ENCODE measurements around the gene VPS39. TPM values are rescaled to one million over a fixed set of nuclear protein-coding genes. Genes with fewer than 3 reads are reported as not detected.
"Not testable (repeated sequence)": the region's sequence is repeated elsewhere in the genome, so short reads cannot be mapped to it uniquely, and the experiment has no call there.

Gene VPS39
- total RNA-seq, 1 donor from 2014 or later, result 81.7 TPM

DNA sequence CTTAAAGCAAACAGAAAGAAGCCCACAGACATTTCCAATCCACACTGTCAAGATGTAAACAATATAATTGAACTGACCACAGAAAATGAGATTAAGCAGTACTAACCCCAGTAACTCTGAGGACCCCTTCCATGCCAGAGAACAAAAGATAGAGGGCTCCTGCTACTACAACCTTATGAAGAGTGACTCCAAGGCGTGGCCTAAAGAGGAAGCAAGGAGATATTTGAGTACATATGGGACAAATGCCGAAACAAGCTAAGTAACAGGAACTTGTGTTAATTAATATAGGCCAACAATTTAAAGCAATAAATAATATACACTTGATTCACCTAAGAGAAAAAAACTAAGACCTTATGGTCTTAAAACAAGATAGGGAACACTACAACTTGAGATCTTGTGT lies 25.0 kb upstream of the VPS39 start:
- Mint-ChIP-seq H3K4me3 (ENCODE audit: unreplicated experiment) (no peak overlapping the region), H3K27me3 (ENCODE audit: unreplicated experiment) (no peaks in the 10 kb centered on the region), H3K4me1 (ENCODE audit: unreplicated experiment) (no peaks in the 10 kb centered on the region), H3K9me3 (ENCODE audit: unreplicated experiment) (no peaks in the 10 kb centered on the region), H3K27ac (ENCODE audit: unreplicated experiment) (no peak overlapping the region), H3K36me3 (ENCODE audit: unreplicated experiment) (peaks cover 55% of the 10 kb centered on the region)
- TF ChIP-seq, protein P1, sequence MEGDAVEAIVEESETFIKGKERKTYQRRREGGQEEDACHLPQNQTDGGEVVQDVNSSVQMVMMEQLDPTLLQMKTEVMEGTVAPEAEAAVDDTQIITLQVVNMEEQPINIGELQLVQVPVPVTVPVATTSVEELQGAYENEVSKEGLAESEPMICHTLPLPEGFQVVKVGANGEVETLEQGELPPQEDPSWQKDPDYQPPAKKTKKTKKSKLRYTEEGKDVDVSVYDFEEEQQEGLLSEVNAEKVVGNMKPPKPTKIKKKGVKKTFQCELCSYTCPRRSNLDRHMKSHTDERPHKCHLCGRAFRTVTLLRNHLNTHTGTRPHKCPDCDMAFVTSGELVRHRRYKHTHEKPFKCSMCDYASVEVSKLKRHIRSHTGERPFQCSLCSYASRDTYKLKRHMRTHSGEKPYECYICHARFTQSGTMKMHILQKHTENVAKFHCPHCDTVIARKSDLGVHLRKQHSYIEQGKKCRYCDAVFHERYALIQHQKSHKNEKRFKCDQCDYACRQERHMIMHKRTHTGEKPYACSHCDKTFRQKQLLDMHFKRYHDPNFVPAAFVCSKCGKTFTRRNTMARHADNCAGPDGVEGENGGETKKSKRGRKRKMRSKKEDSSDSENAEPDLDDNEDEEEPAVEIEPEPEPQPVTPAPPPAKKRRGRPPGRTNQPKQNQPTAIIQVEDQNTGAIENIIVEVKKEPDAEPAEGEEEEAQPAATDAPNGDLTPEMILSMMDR (IDR thresholded peaks at IDR 0.05), result no peak
- DNase-seq (ENCODE audit: extremely low spot score, unreplicated experiment), result no peak

DNA sequence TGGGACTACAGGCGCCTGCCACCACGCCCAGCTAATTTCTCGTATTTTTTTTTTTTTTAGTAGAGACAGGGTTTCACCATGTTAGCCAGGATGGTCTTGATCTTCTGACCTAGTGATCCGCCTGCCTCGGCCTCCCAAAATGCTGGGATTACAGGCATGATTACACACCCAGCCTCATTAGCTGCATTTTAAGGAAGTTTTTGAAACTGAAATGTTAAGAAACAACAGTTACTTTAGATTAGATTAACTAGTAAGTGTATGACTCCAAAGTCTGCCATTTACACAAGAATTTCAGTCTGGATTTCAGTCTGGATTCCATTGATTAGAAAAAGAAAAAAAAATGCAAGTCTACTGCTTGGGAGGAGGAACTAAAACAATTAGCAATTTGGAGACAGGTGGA lies 24.5 kb upstream of the VPS39 start:
- Mint-ChIP-seq H3K9me3 (ENCODE audit: unreplicated experiment) (no peaks in the 10 kb centered on the region), H3K27me3 (ENCODE audit: unreplicated experiment) (no peaks in the 10 kb centered on the region), H3K36me3 (ENCODE audit: unreplicated experiment) (peaks cover 56% of the 10 kb centered on the region), H3K4me1 (ENCODE audit: unreplicated experiment) (no peaks in the 10 kb centered on the region), H3K27ac (ENCODE audit: unreplicated experiment) (no peak overlapping the region), H3K4me3 (ENCODE audit: unreplicated experiment) (no peak overlapping the region)
- no peak for DNase-seq (ENCODE audit: extremely low spot score, unreplicated experiment)
- TF ChIP-seq, protein P1 (IDR thresholded peaks at IDR 0.05), result no peak

DNA sequence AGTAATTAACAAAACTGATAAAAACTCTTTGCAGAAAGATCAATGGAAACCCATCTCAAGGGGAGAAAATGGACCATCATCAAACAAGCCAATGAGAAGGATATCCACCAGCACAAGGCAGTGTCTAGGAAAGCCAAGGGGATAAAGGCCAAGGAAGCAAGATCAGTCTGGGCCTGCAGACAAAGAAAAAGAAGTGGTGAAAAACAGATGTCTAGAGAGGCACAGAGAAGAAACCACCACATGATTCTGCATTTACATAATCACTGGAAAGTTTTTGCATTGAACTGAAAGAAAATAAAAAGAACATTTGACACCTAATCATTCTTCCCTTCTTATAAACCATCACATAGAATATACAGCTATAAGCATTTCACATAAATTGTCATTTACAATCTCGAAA lies 23.0 kb upstream of the VPS39 start:
- H3K36me3 Mint-ChIP-seq (ENCODE audit: unreplicated experiment), result peaks cover 50% of the 10 kb centered on the region
- no peak for DNase-seq (ENCODE audit: extremely low spot score, unreplicated experiment)
- TF ChIP-seq, protein P1 (IDR thresholded peaks at IDR 0.05), result no peak
- H3K9me3 Mint-ChIP-seq (ENCODE audit: unreplicated experiment), result no peaks in the 10 kb centered on the region
- no peaks in the 10 kb centered on the region for H3K27me3 Mint-ChIP-seq (ENCODE audit: unreplicated experiment)
- H3K4me3 Mint-ChIP-seq (ENCODE audit: unreplicated experiment), result no peak overlapping the region
- H3K27ac Mint-ChIP-seq (ENCODE audit: unreplicated experiment), result no peak overlapping the region
- H3K4me1 Mint-ChIP-seq (ENCODE audit: unreplicated experiment), result no peaks in the 10 kb centered on the region

DNA sequence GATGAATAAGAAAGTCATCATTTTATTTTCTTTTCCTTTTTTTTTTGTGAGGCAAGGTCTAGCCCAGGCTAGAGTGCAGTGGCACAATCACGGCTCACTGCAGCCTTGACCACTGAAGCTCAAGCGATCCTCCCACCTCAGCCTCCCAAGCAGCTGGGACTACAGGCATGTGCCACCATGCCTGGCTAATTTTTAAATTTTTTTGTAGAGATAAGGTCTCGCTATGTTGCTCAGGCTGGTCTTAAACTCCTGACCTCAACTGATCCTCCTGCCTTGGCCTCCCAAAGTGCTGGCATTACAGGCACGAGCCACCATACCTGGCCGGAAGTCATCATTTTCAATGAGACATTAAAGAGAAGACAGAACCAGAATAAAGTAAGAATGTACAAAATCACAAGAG lies 20.9 kb upstream of the VPS39 start:
- H3K36me3 Mint-ChIP-seq (ENCODE audit: unreplicated experiment), result peaks cover 49% of the 10 kb centered on the region
- H3K27ac Mint-ChIP-seq (ENCODE audit: unreplicated experiment); DNase-seq (ENCODE audit: extremely low spot score, unreplicated experiment); H3K4me1 Mint-ChIP-seq (ENCODE audit: unreplicated experiment); H3K9me3 Mint-ChIP-seq (ENCODE audit: unreplicated experiment); H3K4me3 Mint-ChIP-seq (ENCODE audit: unreplicated experiment); H3K27me3 Mint-ChIP-seq (ENCODE audit: unreplicated experiment): not testable (repeated sequence)

DNA sequence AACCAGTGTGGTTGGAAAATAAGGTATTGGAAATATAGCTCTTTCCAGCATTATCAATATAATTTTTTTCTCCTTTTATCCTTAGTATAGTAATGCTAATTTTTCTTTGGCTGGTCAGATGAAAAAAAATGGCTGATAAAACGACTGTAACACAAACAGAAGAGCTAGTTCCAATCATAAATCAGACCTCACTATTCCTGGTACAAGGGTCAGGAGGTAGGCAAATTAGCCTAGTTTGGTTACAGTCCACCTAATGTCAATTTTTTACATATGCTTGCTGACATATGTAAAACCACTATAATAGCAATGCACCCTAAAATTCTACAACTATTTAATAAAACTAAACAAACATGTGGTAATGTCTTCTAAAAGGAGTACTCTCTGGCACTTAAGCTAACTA lies 19.9 kb upstream of the VPS39 start:
- TF ChIP-seq, protein P1 (IDR thresholded peaks at IDR 0.05), result no peak
- Mint-ChIP-seq H3K4me1 (ENCODE audit: unreplicated experiment) (no peaks in the 10 kb centered on the region), H3K9me3 (ENCODE audit: unreplicated experiment) (no peaks in the 10 kb centered on the region), H3K4me3 (ENCODE audit: unreplicated experiment) (no peak overlapping the region), H3K27ac (ENCODE audit: unreplicated experiment) (no peak overlapping the region), H3K36me3 (ENCODE audit: unreplicated experiment) (peaks cover 48% of the 10 kb centered on the region), H3K27me3 (ENCODE audit: unreplicated experiment) (no peaks in the 10 kb centered on the region)
- no peak for DNase-seq (ENCODE audit: extremely low spot score, unreplicated experiment)

DNA sequence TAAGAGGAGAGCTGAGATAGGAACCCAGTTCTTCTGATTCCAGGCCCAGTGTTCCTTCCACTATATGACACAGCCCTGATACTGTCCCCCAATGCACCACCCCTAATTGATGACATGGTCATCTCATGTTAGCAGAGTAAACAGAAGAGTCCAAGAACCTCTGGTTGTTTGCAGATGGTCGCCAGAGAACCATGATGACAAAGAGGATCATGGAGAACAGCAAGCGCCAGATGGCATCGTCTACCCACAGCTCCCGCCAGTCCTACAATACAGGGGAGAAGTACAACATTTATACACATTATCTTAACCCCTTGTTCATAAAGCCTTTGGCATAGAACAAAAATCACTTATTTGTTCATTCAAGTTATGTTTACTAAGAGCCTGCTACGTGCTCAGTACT lies 18.5 kb upstream of the VPS39 start:
- TF ChIP-seq, protein P1 (IDR thresholded peaks at IDR 0.05), result no peak
- H3K9me3 Mint-ChIP-seq (ENCODE audit: unreplicated experiment), result no peaks in the 10 kb centered on the region
- no peak overlapping the region for H3K27ac Mint-ChIP-seq (ENCODE audit: unreplicated experiment)
- DNase-seq (ENCODE audit: extremely low spot score, unreplicated experiment), result no peak
- no peak overlapping the region for H3K4me3 Mint-ChIP-seq (ENCODE audit: unreplicated experiment)
- H3K36me3 Mint-ChIP-seq (ENCODE audit: unreplicated experiment), result peaks cover 39% of the 10 kb centered on the region
- no peaks in the 10 kb centered on the region for H3K27me3 Mint-ChIP-seq (ENCODE audit: unreplicated experiment)
- no peaks in the 10 kb centered on the region for H3K4me1 Mint-ChIP-seq (ENCODE audit: unreplicated experiment)

Data from osteocyte (in vitro differentiated cells).